A673 (cell line): ENCODE measurements around the gene PALM2AKAP2. TPM values are rescaled to one million over a fixed set of nuclear protein-coding genes. Genes with fewer than 3 reads are reported as not detected.

ENCODE experiments used
- BruUV-seq: library from RNA; stranded (reverse); fragments of 400-500 nt; replicated peaks from 2 replicates; lab custom pipeline; 2021; lab: Mats Ljungman, UMichigan
- CTCF ChIA-PET: fragments of 300-600 bp; sonication (Branson Sonifier 250); formaldehyde crosslinking; loops from one replicate; lab custom pipeline; 2022; ENCODE audit warnings: antibody characterized with exemption; lab: Charles Lee
- POLR2A ChIA-PET: fragments of 300-600 bp; sonication (Branson Sonifier 250); formaldehyde crosslinking; loops from one replicate; lab custom pipeline; 2022; ENCODE audit warnings: antibody characterized with exemption; ENCODE audit not compliant: low non-redundant PET; lab: Charles Lee
- DNase-seq: peaks from one replicate; pipeline ENCODE4 v3.0.0-alpha.2; 2015; ENCODE audit warnings: low spot score
- H3K27ac ChIP-seq: fragments of 200-600 bp; sonication (generic); 2 replicates; pipeline ENCODE4 v1.5.1; 2016; ENCODE audit warnings: mixed run types, low read depth, mild to moderate bottlenecking, mixed read lengths, antibody characterized with exemption, low read length; ENCODE audit not compliant: poor library complexity, severe bottlenecking
- H3K27me3 ChIP-seq: fragments of 200-600 bp; sonication (generic); replicated peaks from 2 replicates; pipeline ENCODE4 v1.6.1; 2017; ENCODE audit warnings: mixed run types, low read depth, mild to moderate bottlenecking, mixed read lengths, antibody characterized with exemption, low read length; ENCODE audit not compliant: insufficient read depth, poor library complexity
- H3K36me3 ChIP-seq: fragments of 200-600 bp; sonication (generic); 2 replicates; pipeline ENCODE4 v1.6.1; 2016; ENCODE audit warnings: mixed run types, mild to moderate bottlenecking, mixed read lengths, antibody characterized with exemption, low read length; ENCODE audit not compliant: insufficient read depth, poor library complexity, severe bottlenecking
- H3K4me1 ChIP-seq: fragments of 200-600 bp; sonication (generic); 2 replicates; pipeline ENCODE4 v1.6.1; 2017; ENCODE audit warnings: mixed run types, mild to moderate bottlenecking, mixed read lengths, antibody characterized with exemption, low read length; ENCODE audit not compliant: insufficient read depth, poor library complexity, severe bottlenecking
- H3K4me3 ChIP-seq: fragments of 200-600 bp; sonication (generic); 2 replicates; pipeline ENCODE4 v1.5.1; 2016; ENCODE audit warnings: low read depth, mixed run types, mild to moderate bottlenecking, mixed read lengths, low read length; ENCODE audit not compliant: poor library complexity, severe bottlenecking
- H3K9me3 ChIP-seq: fragments of 200-600 bp; sonication (generic); 2 replicates; pipeline ENCODE4 v1.6.1; 2016; ENCODE audit warnings: mixed run types, low read depth, mild to moderate bottlenecking, mixed read lengths, antibody characterized with exemption, low read length; ENCODE audit not compliant: poor library complexity, severe bottlenecking
- CTCF ChIP-seq: fragments of 300-800, 200-600 bp; sonication (generic); conservative IDR thresholded peaks from 2 replicates; pipeline ENCODE4 v1.5.1; 2017; ENCODE audit warnings: low read depth, mild to moderate bottlenecking, antibody characterized with exemption, low read length, moderate library complexity, mixed read lengths
- EZH2 ChIP-seq: fragments of 200-600 bp; sonication (generic); IDR thresholded peaks from 2 replicates; pipeline ENCODE4 v1.6.1; 2017; ENCODE audit warnings: borderline replicate concordance, low read depth, mild to moderate bottlenecking, mixed read lengths, antibody characterized with exemption, low read length; ENCODE audit not compliant: poor library complexity, severe bottlenecking
- intact Hi-C: fragments of 100-400 bp; cut with micrococcal nuclease; formaldehyde crosslinking; loops from one replicate; pipeline ENCODE4 v1.10.0; 2022; ENCODE audit not compliant: unreplicated experiment
- total RNA-seq: library from RNA; stranded (reverse); gene quantifications from 2 replicates; pipeline ENCODE4 v1.2.3, GENCODE V29; 2021

Gene PALM2AKAP2
- total RNA-seq, 1 experiment from 2014 or later = 5.0 TPM

DNA sequence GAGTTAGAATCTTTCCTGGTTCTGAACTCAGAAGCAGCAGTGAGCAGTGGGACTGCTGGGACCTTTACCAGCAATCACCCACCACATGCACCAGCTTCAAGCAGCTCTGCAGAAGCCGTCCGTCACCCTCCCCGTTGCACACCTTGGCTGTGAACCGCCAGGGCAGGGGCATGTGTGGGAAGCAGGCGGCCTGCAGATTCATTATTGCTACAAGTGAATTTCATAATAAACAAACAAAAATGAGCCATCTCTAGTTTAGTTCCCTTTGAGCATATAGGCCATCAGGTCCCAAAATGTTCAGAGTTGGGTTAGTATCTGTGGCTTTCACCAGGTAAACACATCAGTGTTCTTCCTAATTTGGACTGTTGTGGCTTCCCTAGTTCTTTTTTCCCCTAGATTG lies 17.5 kb downstream of the PALM2AKAP2 start:
- Histone ChIP-seq H3K9me3 (no peaks in the 10 kb centered on the region), H3K4me1 (no peaks in the 10 kb centered on the region), H3K36me3 (no peaks in the 10 kb centered on the region), H3K27ac (no peak overlapping the region), H3K4me3 (no peak overlapping the region), H3K27me3 (no peaks in the 10 kb centered on the region)
- DNase-seq = no peak
- POLR2A ChIA-PET = no interaction called here
- BruUV-seq = no TSS peak
- TF ChIP-seq EZH2 = no peak
- CTCF ChIA-PET = no interaction called here
- intact Hi-C loops = no loop called here

DNA sequence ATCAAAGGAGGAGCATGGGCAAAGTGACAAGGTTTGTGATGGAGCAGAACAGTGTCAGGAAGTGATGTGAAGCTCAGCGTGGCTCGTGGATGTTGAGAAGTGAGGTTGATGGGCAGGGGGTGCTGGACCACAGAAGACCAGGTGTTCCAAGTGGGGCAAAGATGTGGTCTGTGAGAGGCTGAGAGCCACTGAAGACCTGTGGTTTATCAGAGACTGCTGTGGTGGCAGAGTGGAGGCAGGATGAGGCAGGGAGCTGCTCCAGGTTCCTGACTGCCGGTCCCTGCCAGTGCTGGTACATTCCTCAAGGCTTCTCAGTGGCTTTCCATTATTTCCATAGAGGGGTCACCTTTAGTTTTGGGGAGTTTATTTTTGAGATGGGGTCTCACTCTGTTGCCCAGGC lies 19.1 kb downstream of the PALM2AKAP2 start:
- no peak for TF ChIP-seq CTCF
- no peak for TF ChIP-seq EZH2
- POLR2A ChIA-PET = no interaction called here
- CTCF ChIA-PET = no interaction called here
- no peak for DNase-seq
- no TSS peak for BruUV-seq
- Histone ChIP-seq H3K4me1 (no peaks in the 10 kb centered on the region), H3K4me3 (no peak overlapping the region), H3K27me3 (peaks cover 3% of the 10 kb centered on the region), H3K27ac (no peak overlapping the region), H3K9me3 (no peaks in the 10 kb centered on the region), H3K36me3 (no peaks in the 10 kb centered on the region)
- intact Hi-C loops = no loop called here

DNA sequence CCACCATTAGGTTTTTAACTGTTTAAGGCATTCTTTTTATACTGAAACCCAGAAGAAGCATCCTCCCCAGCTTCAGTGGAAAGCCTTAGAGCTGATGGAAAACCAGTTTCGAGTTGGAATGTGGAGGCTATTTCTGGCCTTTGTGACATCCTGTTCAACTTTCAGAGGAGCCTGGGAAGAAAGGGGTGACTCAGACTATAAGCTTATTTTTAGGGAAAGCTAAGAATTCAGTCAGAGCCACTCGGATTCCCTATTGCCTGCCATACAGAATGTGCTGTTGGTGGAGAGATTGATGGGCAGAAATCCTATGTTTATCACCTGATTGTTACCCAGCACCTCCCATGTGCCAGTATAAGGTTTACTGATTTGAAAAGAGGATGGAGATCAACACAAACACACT lies 19.8 kb downstream of the PALM2AKAP2 start:
- ChIA-PET POLR2A (no interaction called here), CTCF (interaction anchor here (0.5 kb wide), 1 partner anchor 118 kb away, joined by 8 read pairs; no protein-coding TSS in a partner anchor)
- no peak for TF ChIP-seq CTCF
- no peak for DNase-seq
- BruUV-seq = no TSS peak
- H3K36me3 ChIP-seq = no peaks in the 10 kb centered on the region
- H3K27ac ChIP-seq = no peak overlapping the region
- intact Hi-C loops = no loop called here
- H3K4me3 ChIP-seq = no peak overlapping the region
- peaks cover 3% of the 10 kb centered on the region for H3K27me3 ChIP-seq
- H3K4me1 ChIP-seq = no peaks in the 10 kb centered on the region
- H3K9me3 ChIP-seq = no peaks in the 10 kb centered on the region

GRCh38 chr9:109801484-109801883 lies 21.5 kb downstream of the PALM2AKAP2 start:
- no peak for DNase-seq
- intact Hi-C loops = no loop called here
- Histone ChIP-seq H3K4me3 (no peak overlapping the region), H3K36me3 (no peaks in the 10 kb centered on the region), H3K9me3 (no peaks in the 10 kb centered on the region), H3K4me1 (no peaks in the 10 kb centered on the region), H3K27me3 (peaks cover 3% of the 10 kb centered on the region), H3K27ac (no peak overlapping the region)
- TF ChIP-seq CTCF (no peak), EZH2 (no peak)
- ChIA-PET CTCF (no interaction called here), POLR2A (no interaction called here)
- no TSS peak for BruUV-seq
